ENCODE data around the gene KCNIP4. TPM values are rescaled to one million over a fixed set of nuclear protein-coding genes. Genes with fewer than 3 reads are reported as not detected.

Gene KCNIP4
- total and polyA plus RNA-seq, 2 experiments from 2014 or later, result 0.69 to 1.00 TPM

DNA sequence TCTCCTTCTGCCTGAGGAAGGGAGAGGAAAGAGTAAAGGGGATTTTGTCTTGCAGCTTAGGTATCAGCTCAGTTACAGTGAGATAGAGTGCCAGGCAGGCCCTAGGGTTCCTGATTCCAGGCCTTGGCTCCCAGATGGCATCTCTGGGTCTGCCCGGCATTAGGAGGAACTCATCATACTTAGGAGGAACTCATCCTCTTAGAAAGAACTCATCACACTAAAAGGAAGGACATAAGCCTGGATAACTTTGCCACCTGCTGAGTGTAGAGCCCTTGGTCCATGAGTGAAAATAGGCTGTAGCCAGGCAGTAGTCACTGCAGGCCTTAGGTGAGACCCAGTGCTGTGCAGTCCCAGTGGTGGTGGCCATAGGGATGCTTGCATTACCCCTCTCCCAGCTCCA is 881.2 kb downstream of the KCNIP4 start:
- WGBS (ENCODE audit: low lambda C conversion rate, missing lambda C conversion rate), result 100% methylated on average over 1 of the region's 1 CpG
- Histone ChIP-seq H3K4me2 (no peak overlapping the region), H3K27me3 (no peaks in the 10 kb centered on the region), H3K27ac (no peak overlapping the region), H2AFZ (no peak overlapping the region), H3K4me1 (ENCODE audit: insufficient read depth) (no peaks in the 10 kb centered on the region), H3K9me2 (replicated peaks; ENCODE audit: insufficient read depth) (no peaks in the 10 kb centered on the region), H3K4me3 (no peak overlapping the region), H3K36me3 (replicated peaks; ENCODE audit: insufficient read depth, low read depth) (no peaks in the 10 kb centered on the region), H3K9me3 (ENCODE audit: low read depth) (no peaks in the 10 kb centered on the region), H3K79me2 (no peaks in the 10 kb centered on the region), H4K20me1 (ENCODE audit: insufficient read depth, poor library complexity, severe bottlenecking) (no peaks in the 10 kb centered on the region)
- no peak for TF ChIP-seq EZH2phosphoT487 (IDR thresholded peaks at IDR 0.05; ENCODE audit: low read depth, severe bottlenecking, unreplicated experiment)
- no peak for DNase-seq (ENCODE audit: low spot score)

DNA sequence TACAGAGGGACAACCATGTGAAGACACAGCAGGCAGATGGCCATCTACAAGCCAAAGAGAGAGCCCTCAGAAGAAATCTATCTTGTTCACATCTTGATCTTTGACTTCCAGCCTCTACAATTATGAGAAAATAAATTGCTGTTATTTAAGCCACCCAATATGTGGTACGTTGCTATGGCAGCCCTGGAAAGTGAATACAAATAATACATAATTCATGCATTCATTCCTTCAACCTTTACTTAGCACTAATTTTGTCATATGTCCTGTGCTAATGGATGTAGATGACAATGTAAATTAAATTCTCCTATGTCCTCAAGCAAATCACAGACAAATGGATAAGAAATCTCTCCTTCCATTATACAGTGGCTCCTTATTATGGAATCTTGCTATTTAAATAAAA is 886.7 kb downstream of the KCNIP4 start:
- Histone ChIP-seq H2AFZ (no peak overlapping the region), H3K36me3 (replicated peaks; ENCODE audit: insufficient read depth, low read depth) (no peaks in the 10 kb centered on the region), H3K4me3 (no peak overlapping the region), H3K9me2 (replicated peaks; ENCODE audit: insufficient read depth) (no peaks in the 10 kb centered on the region), H3K27me3 (no peaks in the 10 kb centered on the region), H3K4me2 (no peak overlapping the region), H3K79me2 (no peaks in the 10 kb centered on the region), H3K27ac (no peak overlapping the region), H4K20me1 (ENCODE audit: insufficient read depth, poor library complexity, severe bottlenecking) (no peaks in the 10 kb centered on the region), H3K4me1 (ENCODE audit: insufficient read depth) (no peaks in the 10 kb centered on the region), H3K9me3 (ENCODE audit: low read depth) (no peaks in the 10 kb centered on the region)
- TF ChIP-seq EZH2phosphoT487 (IDR thresholded peaks at IDR 0.05; ENCODE audit: low read depth, severe bottlenecking, unreplicated experiment), result no peak
- TF ChIP-seq EZH2 (IDR thresholded peaks at IDR 0.05; ENCODE audit: borderline replicate concordance), result no peak
- DNase-seq (ENCODE audit: low spot score), result no peak
- WGBS (ENCODE audit: low lambda C conversion rate, missing lambda C conversion rate), result 73% methylated on average over 1 of the region's 1 CpG

DNA sequence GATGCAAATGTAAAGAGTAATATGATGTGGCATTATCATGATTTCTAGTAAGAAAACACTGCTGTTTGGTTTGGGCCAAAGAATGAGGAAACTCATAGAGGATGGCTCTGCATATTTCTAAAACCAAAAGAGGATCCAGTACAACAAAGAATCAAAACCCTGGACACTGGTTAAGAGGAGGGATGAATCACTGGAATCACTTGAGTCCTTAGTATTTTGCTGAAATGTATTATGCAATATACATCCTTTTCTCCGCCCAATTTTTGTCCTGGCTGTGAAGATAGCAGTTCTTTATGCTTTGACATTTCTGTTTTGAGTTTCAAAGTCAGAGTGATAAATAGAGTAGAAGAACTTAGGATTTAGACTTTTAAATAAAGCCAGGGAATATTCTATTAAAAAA is 902.4 kb downstream of the KCNIP4 start:
- H2AFZ ChIP-seq, result no peak overlapping the region
- no peak overlapping the region for H3K4me2 ChIP-seq
- no peaks in the 10 kb centered on the region for H4K20me1 ChIP-seq (ENCODE audit: insufficient read depth, poor library complexity, severe bottlenecking)
- no peak for DNase-seq (ENCODE audit: low spot score)
- no peaks in the 10 kb centered on the region for H3K36me3 ChIP-seq (replicated peaks; ENCODE audit: insufficient read depth, low read depth)
- no peaks in the 10 kb centered on the region for H3K9me3 ChIP-seq (ENCODE audit: low read depth)
- H3K4me3 ChIP-seq, result no peak overlapping the region
- no peaks in the 10 kb centered on the region for H3K4me1 ChIP-seq (ENCODE audit: insufficient read depth)
- H3K9me2 ChIP-seq (replicated peaks; ENCODE audit: insufficient read depth), result no peaks in the 10 kb centered on the region
- no peak overlapping the region for H3K27ac ChIP-seq
- no peak for TF ChIP-seq EZH2phosphoT487 (IDR thresholded peaks at IDR 0.05; ENCODE audit: low read depth, severe bottlenecking, unreplicated experiment)
- TF ChIP-seq EZH2 (IDR thresholded peaks at IDR 0.05; ENCODE audit: borderline replicate concordance), result no peak
- TF ChIP-seq, protein P1, sequence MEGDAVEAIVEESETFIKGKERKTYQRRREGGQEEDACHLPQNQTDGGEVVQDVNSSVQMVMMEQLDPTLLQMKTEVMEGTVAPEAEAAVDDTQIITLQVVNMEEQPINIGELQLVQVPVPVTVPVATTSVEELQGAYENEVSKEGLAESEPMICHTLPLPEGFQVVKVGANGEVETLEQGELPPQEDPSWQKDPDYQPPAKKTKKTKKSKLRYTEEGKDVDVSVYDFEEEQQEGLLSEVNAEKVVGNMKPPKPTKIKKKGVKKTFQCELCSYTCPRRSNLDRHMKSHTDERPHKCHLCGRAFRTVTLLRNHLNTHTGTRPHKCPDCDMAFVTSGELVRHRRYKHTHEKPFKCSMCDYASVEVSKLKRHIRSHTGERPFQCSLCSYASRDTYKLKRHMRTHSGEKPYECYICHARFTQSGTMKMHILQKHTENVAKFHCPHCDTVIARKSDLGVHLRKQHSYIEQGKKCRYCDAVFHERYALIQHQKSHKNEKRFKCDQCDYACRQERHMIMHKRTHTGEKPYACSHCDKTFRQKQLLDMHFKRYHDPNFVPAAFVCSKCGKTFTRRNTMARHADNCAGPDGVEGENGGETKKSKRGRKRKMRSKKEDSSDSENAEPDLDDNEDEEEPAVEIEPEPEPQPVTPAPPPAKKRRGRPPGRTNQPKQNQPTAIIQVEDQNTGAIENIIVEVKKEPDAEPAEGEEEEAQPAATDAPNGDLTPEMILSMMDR (IDR thresholded peaks at IDR 0.05; ENCODE audit: poor library complexity), result no peak
- H3K27me3 ChIP-seq, result no peaks in the 10 kb centered on the region
- no peaks in the 10 kb centered on the region for H3K79me2 ChIP-seq
- 100% methylated on average over 1 of the region's 1 CpG for WGBS (ENCODE audit: low lambda C conversion rate, missing lambda C conversion rate)

DNA sequence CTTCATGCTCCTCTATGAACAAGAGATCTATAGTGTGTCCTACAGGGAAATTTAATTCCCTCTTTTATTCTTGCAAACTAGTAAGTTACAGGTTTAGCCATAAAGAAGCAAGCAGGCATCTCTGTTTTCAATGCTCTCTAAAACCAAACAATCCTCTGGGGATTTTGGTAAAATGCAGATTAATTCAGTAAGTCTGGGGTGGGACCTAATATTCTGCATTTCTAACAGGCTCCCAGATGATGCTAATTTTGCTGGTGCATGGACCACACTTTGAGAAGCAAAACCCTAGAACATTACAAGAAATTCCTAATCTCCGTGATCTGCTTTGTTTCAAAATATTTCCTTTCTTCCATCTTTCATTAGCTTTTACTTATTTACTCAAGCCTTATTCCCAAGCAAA is 903.5 kb downstream of the KCNIP4 start:
- Histone ChIP-seq H3K4me2 (no peak overlapping the region), H3K27me3 (no peaks in the 10 kb centered on the region), H3K27ac (no peak overlapping the region), H4K20me1 (ENCODE audit: insufficient read depth, poor library complexity, severe bottlenecking) (no peaks in the 10 kb centered on the region), H3K4me1 (ENCODE audit: insufficient read depth) (no peaks in the 10 kb centered on the region), H3K9me3 (ENCODE audit: low read depth) (no peaks in the 10 kb centered on the region), H3K9me2 (replicated peaks; ENCODE audit: insufficient read depth) (no peaks in the 10 kb centered on the region), H3K79me2 (no peaks in the 10 kb centered on the region), H3K4me3 (no peak overlapping the region), H2AFZ (no peak overlapping the region), H3K36me3 (replicated peaks; ENCODE audit: insufficient read depth, low read depth) (no peaks in the 10 kb centered on the region)
- no peak for DNase-seq (ENCODE audit: low spot score)
- TF ChIP-seq, protein P1 (IDR thresholded peaks at IDR 0.05; ENCODE audit: poor library complexity), result no peak
- TF ChIP-seq EZH2 (IDR thresholded peaks at IDR 0.05; ENCODE audit: borderline replicate concordance) (no peak), EZH2phosphoT487 (IDR thresholded peaks at IDR 0.05; ENCODE audit: low read depth, severe bottlenecking, unreplicated experiment) (no peak)
- 88% methylated on average over 1 of the region's 1 CpG for WGBS (ENCODE audit: low lambda C conversion rate, missing lambda C conversion rate)

All from hepatocyte (in vitro differentiated cells).